T-helper 9 cell (primary cell): Measurements from ENCODE around the gene DOK1.

Experiments
- DNase-seq: peaks from one replicate; pipeline ENCODE4 v3.0.0-alpha.2; 2020

The DOK1 gene

DNA sequence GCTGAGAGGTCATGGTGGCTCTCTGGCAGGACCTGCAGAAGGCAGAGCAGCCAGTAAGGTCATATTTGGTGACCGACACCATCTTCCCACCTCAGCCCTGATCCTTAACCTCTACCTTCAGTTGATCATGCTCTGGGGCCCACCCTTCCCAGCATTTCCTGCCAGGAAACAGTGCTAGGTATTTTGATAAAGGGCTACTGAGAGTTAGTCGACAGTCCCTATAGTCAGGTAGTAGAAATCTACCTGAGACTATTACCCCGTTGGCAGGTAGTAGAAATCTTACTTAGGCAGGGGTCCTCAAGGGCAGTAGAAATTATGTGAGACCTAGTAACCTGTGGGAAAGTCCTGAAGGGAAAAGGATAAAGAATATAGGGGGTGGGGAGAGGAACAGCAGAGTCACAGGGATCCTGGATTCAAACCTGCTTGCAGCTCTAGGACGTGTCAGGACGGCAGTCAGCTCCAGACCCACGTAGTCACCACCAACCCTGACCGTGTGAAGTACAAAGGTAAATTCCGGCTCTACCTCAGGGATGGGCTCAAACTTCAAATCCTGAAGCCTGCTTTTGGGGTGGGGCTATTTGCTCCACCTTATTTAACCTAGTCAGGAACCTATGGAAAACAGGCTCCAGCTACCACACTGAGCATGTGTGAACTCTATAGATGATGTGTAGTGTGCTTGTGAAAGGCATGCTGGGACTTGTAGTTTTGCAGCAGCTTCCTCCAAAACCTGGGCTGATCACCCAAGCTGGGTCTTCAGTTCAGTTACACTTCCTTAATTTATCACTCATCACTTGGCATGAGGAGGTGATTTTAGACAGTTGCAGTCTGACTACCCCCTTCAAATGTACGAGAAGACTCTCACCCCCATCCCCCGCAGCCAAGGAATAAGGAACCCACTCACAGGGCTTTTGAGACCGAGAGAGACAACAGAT lies 28.5 kb upstream of the DOK1 start, which contains the start of gene DQX1:
DQX1 (minus strand) TSS at position 515 of the 932 bp plus-strand sequence; CDS start at position 13, 502 bp downstream.
- DNase-seq, result no peak

DNA sequence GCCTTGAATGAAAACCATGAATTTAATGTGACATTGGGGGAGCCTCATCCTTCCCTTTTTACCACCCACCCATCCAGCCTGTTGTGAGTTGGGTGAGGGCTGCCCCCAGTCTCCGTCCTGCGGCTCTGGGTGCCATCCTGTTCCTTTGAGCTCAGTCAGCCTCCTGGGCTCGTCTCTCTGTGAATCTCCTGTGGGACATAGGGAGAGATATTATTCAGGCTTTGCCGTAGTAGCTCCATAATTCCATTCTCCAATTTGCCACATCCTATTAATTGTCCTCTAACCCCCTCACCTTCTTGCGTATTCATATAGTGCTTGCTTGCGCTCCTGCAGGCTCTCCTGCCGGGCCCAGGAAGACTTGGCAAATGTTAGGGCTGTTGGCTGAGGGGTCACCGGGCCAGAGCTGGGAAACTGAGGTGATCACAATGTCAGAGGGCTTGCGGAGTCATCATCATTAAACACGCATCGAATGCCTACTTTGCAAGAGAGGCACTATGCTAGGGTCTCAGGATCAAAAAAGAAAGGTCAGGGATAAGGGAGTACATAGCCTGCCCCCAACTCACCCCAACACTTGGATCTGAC lies 27.8 kb upstream of the DOK1 start:
- no peak for DNase-seq

DNA sequence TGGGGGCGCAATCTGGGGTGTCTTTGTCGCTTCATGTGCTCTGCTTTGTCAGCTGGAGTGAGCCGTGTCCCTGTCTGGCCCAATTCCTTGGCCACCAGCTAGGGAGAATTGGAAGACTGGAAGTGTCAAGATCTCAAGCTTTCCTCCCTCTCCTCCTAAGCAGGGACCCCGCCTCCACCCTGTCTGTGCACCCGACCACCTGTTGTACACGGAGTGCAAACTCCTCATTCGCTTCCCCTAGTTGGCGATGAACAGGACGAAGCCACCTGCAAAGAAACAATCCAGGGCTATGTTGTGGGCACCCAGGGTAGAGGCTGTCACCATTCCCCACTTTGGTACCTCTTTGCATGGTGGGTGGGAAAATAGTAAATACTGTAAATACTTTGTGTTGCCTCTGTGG lies 26.8 kb upstream of the DOK1 start:
- no peak for DNase-seq

DNA sequence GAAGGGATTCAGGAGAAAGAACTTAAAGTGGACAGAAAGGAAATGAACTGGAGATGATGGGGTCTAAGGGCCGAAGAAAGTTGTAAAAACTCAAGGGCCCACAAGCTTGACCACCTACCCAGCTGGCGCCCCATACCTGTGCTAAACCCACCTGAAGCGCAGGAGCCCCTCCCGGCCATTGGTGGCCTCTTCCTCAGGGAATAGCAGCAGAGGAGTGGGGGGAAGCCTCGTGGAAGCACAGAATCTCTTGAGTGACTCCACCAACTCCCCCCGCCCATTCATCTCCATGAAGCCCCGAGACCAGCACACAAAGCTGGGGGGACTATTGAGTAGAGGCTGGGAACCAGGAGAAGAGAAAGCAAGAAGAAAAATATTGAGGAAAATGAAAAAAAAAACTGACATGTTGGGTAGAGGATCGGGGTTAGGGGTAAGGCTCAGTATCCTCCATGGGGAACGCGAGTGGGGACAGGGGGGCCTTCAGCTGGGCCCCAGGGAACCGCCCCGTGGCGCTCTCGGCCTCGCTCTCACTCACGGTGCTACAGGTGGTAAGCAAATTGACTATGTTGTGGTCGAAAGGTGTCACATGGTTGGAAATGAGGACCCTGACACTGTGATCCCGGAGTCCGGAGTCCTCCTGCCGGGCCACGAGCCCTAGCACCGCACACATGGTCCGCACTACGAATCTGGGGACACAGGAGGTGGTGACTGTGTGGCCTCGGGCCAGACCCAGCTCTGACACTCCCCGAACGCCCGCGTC lies 25.7 kb upstream of the DOK1 start:
- DNase-seq, result no peak

DNA sequence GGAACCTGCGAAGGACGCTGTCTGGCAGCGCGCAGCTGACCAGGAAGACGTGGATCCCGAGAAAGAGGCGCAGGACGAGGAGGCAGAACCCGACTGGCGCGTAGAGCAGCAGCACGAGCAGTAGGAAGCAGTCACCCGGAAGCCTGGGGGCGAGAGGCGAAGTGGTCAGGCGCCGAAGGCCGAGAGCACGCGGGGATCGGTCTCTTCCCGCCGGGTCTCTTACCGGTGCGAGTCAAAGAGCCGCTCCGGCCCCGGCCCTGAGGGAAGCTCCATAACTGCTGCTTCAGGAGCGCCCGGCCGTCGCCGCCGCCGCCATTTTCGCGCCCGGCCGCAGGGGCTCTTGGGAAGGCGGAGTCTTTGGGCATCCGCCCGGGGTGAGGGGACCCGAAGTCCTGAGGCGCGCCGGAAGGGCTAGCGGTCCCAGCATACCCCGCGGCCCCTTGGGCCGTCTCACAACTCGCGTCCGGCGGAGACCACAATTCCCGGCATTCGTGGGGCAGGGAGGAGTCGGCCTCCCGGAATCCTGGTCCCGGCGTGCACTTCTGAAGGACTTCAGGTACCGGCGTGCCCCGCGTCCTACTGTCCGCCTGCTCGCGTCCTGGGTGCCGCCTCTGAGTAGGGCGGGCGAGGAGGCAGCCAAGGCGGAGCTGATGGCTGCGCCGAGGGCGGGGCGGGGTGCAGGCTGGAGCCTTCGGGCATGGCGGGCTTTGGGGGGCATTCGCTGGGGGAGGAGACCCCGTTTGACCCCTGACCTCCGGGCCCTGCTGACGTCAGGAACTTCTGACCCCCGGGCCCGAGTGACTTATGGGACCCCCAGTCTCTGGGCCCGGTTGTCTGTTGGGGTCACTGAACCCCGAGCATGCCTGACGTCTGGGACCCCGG lies 24.9 kb upstream of the DOK1 start, which contains the start of the genes AUP1 and HTRA2:
AUP1 (minus strand) TSS at position 350 of the 882 bp plus-strand sequence; CDS start at position 273, 77 bp downstream.
HTRA2 (plus strand) TSS at position 577 of the 882 bp plus-strand sequence; CDS start at position 651, 74 bp downstream.
- peak; percentile 72 for DNase-seq

DNA sequence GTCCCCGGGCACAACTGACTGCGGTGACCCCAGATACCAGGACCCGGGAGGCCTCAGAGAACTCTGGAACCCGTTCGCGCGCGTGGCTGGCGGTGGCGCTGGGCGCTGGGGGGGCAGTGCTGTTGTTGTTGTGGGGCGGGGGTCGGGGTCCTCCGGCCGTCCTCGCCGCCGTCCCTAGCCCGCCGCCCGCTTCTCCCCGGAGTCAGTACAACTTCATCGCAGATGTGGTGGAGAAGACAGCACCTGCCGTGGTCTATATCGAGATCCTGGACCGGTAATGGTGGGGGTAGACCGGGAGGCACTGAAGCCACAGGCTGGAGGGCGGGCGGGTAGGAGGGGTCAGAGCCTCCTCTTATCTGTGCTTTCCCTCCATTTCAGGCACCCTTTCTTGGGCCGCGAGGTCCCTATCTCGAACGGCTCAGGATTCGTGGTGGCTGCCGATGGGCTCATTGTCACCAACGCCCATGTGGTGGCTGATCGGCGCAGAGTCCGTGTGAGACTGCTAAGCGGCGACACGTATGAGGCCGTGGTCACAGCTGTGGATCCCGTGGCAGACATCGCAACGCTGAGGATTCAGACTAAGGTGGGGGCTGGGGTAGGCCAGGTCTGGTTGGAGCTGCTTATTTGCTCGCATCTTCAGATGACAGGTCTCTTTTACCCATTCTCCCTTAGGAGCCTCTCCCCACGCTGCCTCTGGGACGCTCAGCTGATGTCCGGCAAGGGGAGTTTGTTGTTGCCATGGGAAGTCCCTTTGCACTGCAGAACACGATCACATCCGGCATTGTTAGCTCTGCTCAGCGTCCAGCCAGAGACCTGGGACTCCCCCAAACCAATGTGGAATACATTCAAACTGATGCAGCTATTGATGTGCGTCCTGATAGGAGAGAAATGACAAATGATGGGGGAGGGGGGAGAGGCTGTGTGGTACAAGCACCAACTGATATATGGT lies 24.0 kb upstream of the DOK1 start:
- peak; percentile 32 for DNase-seq

DNA sequence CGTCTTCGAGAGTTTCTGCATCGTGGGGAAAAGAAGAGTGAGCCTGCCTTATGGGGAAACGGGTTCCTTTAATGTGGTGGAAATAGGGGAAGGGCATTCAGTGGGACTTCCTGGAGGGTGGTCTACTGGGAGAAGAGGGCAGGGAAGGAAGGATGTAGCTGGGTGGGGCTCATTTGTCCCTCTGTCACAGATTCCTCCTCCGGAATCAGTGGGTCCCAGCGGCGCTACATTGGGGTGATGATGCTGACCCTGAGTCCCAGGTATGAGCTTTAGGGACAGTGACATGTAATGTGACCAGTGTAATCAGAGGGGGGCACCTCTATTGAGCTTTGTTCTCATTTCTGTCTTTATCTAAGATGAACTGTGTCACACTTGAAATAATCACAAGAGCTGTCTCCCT lies 22.9 kb upstream of the DOK1 start:
- DNase-seq, result no peak

DNA sequence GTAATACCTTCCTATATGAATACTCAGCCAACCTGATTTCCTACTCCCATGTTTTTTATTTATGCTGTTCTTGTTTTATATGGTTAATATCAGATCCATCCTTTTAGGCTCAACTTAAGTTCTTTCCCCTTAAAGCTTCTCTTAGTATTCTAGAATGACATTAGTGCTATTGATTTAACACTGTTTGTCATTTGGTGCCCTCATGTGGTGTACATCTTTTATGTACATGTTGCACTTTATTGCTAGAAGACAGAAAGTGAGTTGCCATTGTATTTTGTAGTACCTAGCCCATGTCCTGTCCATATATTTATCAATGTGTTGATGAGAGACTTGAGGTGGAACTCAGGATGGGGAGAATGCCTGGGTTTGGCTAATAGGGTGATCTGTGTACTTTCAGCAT lies 22.3 kb upstream of the DOK1 start:
- DNase-seq, result no peak

DNA sequence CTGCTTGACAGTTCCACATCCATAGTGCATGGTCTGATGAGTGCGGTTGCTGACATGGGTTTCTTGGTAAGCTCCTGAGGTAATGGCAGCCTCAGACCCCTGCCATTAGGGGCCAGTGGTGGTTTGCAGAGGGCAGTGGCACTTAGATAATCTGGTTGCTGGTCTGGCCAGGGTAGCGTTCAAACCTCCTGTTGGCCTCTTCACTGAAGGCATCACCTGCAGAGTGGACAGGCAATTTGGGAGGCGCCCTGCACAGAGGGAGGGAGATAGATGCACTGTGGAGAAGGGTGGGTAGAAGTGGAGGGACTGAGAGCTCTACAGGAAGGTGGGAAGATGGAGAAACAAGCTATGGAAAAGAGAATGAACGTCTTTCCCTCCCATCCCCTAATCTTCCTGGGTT lies 21.1 kb upstream of the DOK1 start:
- no peak for DNase-seq

DNA sequence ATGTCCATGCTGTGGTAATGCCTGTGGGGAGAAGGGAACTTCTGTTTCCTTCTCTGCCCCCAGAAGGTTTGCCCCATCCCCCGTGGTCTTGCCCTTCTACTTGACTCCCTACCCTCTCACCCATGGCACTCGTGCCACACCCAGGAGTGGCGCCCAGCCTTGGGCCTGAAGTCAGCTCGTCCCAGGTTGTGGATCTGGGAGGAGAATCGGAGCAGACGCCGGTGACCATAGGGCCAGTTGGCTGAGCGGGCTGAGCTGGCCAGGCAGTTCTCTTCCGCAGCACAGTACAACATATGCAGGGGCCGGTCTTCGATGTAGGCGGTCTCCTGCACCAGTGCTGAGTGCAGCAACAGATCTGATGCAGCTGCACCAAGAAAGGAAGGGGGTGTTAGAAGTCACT lies 20.1 kb upstream of the DOK1 start:
- DNase-seq, result no peak

DNA sequence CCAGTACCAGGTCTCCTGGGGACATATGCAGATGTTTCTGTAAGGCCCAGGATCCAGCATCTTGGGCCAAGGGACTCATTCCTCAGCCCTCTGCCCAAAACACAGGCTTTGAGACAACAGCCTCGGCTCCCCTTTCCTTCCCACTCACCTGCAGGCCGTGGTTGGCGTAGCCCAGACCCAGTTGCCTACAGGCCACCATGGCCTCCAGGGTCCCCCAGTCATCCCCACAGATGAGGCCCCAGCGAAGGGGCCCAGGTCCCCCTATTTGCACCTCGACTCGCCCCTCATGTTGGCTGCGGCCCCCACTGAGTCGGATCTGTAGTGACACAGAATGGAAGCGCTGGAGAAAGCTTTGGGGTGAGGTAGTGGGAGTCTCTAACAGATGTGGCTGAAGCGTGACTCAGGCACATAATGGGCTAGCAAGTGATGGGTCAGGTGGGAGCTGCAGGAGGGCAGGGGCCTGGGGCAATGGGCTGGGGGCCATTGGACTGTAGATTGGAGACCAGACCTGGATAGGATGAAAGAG lies 19.0 kb upstream of the DOK1 start:
- no peak for DNase-seq

DNA sequence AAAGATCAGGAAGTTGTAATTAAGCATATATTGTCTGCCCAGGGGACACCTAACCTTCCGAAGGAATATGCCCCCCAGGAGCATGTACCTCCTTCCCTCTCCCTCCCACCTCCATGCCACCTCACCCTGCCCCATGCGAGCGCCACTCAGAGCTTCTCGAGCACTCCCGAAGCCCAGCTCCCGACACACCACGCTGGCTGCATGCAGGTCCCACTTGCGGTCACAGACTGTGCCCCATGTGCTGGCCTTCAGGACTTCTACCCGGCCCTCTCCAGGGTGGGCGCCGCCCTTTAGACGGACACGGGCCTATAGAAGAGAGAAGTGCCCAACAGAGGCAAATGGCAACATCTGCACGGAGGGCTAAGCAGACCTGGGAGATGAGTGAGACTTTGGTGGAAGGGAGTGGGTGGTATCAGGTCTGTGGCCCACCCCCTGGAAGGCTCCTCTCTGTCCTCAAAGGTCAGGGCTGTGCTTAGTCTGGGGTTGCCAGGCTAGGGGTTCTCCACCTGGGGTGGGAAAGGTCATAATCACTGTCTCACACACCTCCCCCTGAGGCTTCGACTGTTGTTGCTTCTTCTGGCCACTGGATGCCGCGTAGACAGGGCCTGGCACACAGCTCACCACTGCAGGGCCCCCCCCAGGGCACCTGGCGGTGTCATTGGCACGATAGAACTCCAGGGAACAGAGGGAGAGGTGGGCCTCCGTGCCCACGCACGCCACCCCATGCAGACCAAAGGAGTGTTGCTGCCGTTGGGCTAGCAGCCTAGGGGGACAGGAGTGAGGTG lies 18.2 kb upstream of the DOK1 start:
- DNase-seq, result no peak

DNA sequence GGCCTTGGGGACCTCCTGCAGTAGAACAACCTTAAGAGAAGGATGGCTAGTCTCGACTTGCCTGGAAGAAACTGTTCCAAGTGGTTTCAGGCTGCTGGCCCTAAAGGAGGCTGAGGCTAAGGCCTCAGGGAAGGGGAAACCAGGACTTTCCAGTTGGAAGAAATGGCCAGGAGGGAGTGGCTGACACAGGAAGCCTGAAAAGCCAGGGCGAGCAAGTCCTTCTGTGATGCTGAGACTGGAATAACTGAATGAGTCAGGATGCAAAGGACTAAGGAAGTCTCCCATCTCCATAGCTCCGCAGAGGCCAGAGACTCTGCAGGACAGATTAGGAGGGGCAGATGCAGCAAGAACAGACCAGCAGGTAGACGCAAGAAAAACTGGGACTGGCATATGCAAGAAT lies 17.4 kb upstream of the DOK1 start:
- DNase-seq, result no peak

DNA sequence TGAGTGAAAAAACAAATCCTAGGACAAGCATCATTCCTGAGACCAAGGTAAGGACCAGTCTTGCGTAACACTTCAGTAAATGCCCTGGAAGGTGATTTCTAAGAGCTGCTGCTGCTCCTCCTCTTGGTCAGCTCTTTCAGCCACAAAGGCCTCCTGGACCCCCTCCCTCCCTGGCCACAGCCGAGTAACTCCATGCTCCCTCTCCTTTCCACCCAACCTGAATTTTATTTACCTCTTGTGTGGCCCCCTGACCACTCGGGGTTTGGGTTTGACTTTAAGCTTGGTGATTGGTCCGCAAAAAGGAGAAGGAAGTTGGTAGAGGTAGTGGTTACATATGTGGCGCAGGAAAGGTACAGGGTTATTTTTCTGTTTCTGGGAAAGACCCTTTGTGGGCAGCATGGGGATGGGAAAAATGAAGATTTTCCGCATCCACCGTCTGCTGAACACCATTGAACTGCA lies 15.6 kb upstream of the DOK1 start:
- DNase-seq, result no peak

DNA sequence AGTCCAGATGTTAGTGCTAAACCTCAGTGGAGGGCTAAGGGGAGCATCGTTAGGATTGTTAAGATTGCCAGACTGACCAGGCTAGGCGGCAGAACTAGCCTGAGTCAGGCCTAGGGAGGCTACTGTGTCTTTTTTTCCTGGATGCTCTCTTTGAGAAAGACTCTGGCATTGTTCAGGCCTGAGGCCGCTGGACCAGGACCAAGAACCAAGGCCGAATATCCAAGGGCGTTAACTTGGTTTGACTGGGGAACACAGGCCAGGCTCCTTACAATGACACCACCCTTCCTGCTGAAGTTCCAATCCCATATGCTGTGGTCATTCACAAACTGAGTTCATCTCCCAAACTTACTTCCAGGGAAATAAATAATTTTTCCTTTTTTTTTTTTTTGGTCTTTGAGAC lies 14.2 kb upstream of the DOK1 start:
- DNase-seq, result no peak

DNA sequence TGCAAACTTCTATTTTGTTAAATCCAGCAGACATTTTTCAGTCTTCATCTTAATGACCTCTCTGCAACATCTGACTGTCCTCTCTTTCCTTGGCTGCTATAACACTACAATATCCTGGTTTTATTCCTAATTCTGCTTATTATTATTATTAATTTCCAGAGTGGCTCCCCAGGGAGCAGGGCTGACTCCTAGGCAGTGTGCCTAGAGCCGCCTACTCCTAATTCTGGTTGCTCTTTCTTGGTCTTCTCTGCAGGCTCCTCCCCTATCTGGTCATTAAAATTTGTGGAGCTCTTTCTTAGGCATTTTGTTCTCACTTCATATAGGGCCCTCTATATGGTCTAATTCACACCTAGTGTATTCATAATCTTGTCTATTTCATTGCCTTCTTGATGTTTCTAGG lies 11.5 kb upstream of the DOK1 start:
- no peak for DNase-seq

DNA sequence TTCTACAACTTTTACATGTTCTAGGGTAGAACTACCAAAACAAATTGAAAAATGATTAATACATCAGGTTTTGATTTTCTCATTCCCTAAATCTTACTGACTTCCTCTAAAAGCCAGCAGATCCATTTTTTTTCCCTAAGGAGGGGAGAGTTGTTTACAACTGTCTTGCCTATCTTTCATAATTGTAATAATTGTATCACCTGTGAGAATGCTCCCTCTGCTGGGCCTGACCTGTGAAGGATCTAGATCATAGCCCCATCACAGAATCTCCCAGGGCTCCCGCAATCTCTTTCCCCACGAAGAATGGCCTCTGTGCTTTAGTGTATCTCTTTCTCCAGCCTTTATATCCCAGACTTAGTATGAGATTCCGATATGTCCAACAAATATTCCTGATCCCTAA lies 9.9 kb upstream of the DOK1 start:
- DNase-seq, result no peak

DNA sequence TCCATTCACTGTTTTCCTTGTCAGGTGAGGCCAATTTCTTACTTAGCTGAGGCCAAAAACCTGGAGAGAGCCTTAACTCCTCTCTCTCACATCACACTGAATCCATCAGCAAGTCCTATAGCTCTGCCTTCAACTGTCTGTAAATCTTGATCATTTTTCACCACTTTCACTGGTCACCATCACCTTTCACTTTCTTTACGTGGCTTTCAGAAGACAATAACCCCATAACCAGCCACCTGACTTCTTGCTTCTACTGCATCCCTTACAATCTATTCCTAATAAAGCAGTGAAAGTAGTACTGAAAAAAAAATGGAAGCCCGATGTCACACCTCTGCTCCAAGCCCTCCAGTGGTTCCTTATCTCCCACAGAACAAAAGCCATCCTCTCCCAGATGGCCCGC lies 8.5 kb upstream of the DOK1 start:
- DNase-seq, result no peak

DNA sequence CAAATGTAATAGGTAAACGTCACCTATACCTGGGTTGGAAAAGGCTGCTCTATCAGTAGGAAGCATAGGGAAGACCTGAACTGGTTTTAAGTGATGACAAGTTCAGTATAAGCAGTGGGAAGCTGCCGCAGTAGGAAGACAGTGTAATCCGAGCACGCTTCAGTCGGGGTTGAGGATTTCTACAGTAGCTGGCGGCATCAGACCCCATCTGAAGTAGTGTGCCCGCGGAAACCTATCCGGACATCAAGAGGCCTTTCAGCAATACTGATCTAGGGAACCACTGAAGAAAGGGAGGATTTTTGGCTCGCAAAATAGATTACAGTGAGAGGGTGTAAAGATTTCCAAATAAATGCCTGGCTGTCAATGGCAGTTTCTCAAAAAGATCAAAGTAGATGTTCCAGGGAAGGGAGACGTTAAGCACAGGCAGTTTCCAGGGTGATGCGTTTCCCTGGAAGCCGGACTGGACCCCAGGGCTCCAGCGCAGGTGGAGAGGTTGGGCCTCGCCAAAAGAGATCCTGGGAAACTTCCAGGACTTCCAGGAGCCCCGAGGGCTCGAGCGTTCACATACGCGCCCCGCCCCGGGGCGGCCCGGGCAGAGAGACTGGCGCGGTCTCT lies 6.1 kb upstream of the DOK1 start:
- DNase-seq, result no peak
